Bronchial epithelial cell (primary cell): ENCODE results near the gene RXFP1. TPM values are rescaled to one million over a fixed set of nuclear protein-coding genes. Genes with fewer than 3 reads are reported as not detected.
A peak's percentile ranks its signal among the peaks of the same experiment; 100 is the strongest.

Experiments used
- DNase-seq: peaks from one replicate; pipeline ENCODE4 v3.0.0-alpha.2; 2010; ENCODE audit warnings: low read depth
- FAIRE-seq: peaks from 2 replicates; lab custom pipeline; 2011; peaks lifted over from hg19 to GRCh38; lab: Jason Lieb, UNC
- H3K27me3 ChIP-seq: 2 replicates; pipeline ENCODE4 v1.5.1; 2011; ENCODE audit warnings: low read length; ENCODE audit not compliant: control insufficient read depth, insufficient read depth
- H3K36me3 ChIP-seq: 2 replicates; pipeline ENCODE4 v1.5.1; 2011; ENCODE audit warnings: low read length; ENCODE audit not compliant: control insufficient read depth, insufficient read depth
- H3K4me3 ChIP-seq: 2 replicates; pipeline ENCODE4 v1.5.1; 2011; ENCODE audit warnings: mild to moderate bottlenecking, low read depth, low read length, control low read depth
- CTCF ChIP-seq: IDR thresholded peaks from 2 replicates; pipeline ENCODE4 v1.5.1; 2011; ENCODE audit warnings: mild to moderate bottlenecking, moderate library complexity, low read length, control low read depth, inconsistent platforms; ENCODE audit not compliant: insufficient read depth, severe bottlenecking
- total RNA-seq: library from RNA; depleted of rRNA; stranded (reverse); fragments of >200 nt; gene quantifications from 2 replicates; pipeline ENCODE4 v1.2.1, GENCODE V29; 2014

RXFP1 gene
- total RNA-seq, 1 donor from 2014 or later: under 0.01 TPM

GRCh38 chr4:158496030-158496741, 25.5 kb upstream of the RXFP1 start:
- H3K27me3 ChIP-seq: no peaks in the 10 kb centered on the region
- no peaks in the 10 kb centered on the region for H3K36me3 ChIP-seq
- peak; percentile 68 for TF ChIP-seq CTCF
- H3K4me3 ChIP-seq: no peak overlapping the region
- DNase-seq: peak; percentile 40
- FAIRE-seq: no peak

GRCh38 chr4:158500054-158500453, 21.6 kb upstream of the RXFP1 start:
- TF ChIP-seq CTCF: no peak
- H3K27me3 ChIP-seq: no peaks in the 10 kb centered on the region
- no peak overlapping the region for H3K4me3 ChIP-seq
- FAIRE-seq: no peak
- DNase-seq: no peak
- H3K36me3 ChIP-seq: no peaks in the 10 kb centered on the region

- no peak for TF ChIP-seq CTCF
- DNase-seq: peak; percentile 86
- no peaks in the 10 kb centered on the region for H3K36me3 ChIP-seq
- no peaks in the 10 kb centered on the region for H3K27me3 ChIP-seq
- FAIRE-seq: no peak
- no peak overlapping the region for H3K4me3 ChIP-seq
These were observed 8.4 kb upstream of the RXFP1 start for GRCh38 chr4:158513256-158513655.

- DNase-seq (peak; percentile 55), FAIRE-seq (no peak)
- Histone ChIP-seq H3K27me3 (no peaks in the 10 kb centered on the region), H3K4me3 (no peak overlapping the region), H3K36me3 (no peaks in the 10 kb centered on the region)
- TF ChIP-seq CTCF: no peak
These were observed 2.5 kb upstream of the RXFP1 start for GRCh38 chr4:158519226-158519625.

GRCh38 chr4:158523990-158524535, 2.4 kb downstream of the RXFP1 start:
- no peak for TF ChIP-seq CTCF
- DNase-seq (peak; percentile 83), FAIRE-seq (no peak)
- Histone ChIP-seq H3K36me3 (no peaks in the 10 kb centered on the region), H3K4me3 (no peak overlapping the region), H3K27me3 (no peaks in the 10 kb centered on the region)
